WTC11 (cell line): ENCODE results near the gene TXNRD1. TPM values are rescaled to one million over a fixed set of nuclear protein-coding genes. Genes with fewer than 3 reads are reported as not detected.

Source experiments
- ATAC-seq: fragments of 200-7000 bp; cut with Tn5 transposase; 2 replicates; pipeline ENCODE4 v1.10.0; 2021; ENCODE audit warnings: mild to moderate bottlenecking, moderate library complexity
- CTCF ChIA-PET: fragments of 300-600 bp; sonication (Branson Sonifier 250); formaldehyde crosslinking; loops from one replicate; lab custom pipeline; 2021; ENCODE audit warnings: antibody characterized with exemption; lab: Charles Lee
- POLR2A ChIA-PET: fragments of 350-600 bp; sonication (Branson Sonifier 250); formaldehyde crosslinking; loops from one replicate; lab custom pipeline; 2021; ENCODE audit warnings: antibody characterized with exemption; lab: Charles Lee
- DNase-seq: peaks from one replicate; pipeline ENCODE4 v3.0.0; 2021; ENCODE audit warnings: low spot score
- H3K27ac Mint-ChIP-seq: 2 replicates; pipeline ENCODE4 v1.8.0; 2021; ENCODE audit warnings: mixed read lengths
- H3K27me3 Mint-ChIP-seq: 2 replicates; pipeline ENCODE4 v1.8.0; 2021; ENCODE audit warnings: low read depth, mild to moderate bottlenecking, moderate library complexity, mixed read lengths
- H3K36me3 Mint-ChIP-seq: 2 replicates; pipeline ENCODE4 v1.8.0; 2021; ENCODE audit warnings: mixed read lengths
- H3K4me1 Mint-ChIP-seq: 2 replicates; pipeline ENCODE4 v1.8.0; 2022; ENCODE audit warnings: mixed read lengths
- H3K4me3 Mint-ChIP-seq: 2 replicates; pipeline ENCODE4 v1.8.0; 2021; ENCODE audit warnings: mild to moderate bottlenecking, moderate library complexity, mixed read lengths
- H3K9me3 Mint-ChIP-seq: 2 replicates; pipeline ENCODE4 v1.8.0; 2021; ENCODE audit warnings: mixed read lengths
- ARID4B ChIP-seq: sonication (generic); formaldehyde crosslinking; IDR thresholded peaks from 2 replicates; pipeline ENCODE4 v1.8.0; 2023; ENCODE audit warnings: missing genetic modification reagents, mild to moderate bottlenecking, borderline replicate concordance
- CBFB ChIP-seq: sonication (generic); formaldehyde crosslinking; IDR thresholded peaks from 2 replicates; pipeline ENCODE4 v1.8.1; 2022; ENCODE audit warnings: mild to moderate bottlenecking, low read depth, missing genetic modification reagents
- CREM ChIP-seq: sonication (generic); formaldehyde crosslinking; IDR thresholded peaks from 2 replicates; pipeline ENCODE4 v1.8.1; 2022; ENCODE audit warnings: mild to moderate bottlenecking, missing genetic modification reagents, moderate library complexity
- E2F1 ChIP-seq: sonication (generic); formaldehyde crosslinking; IDR thresholded peaks from 2 replicates; pipeline ENCODE4 v1.8.0; 2022; ENCODE audit warnings: mild to moderate bottlenecking, missing genetic modification reagents
- ELF4 ChIP-seq: sonication (generic); formaldehyde crosslinking; IDR thresholded peaks from 2 replicates; pipeline ENCODE4 v1.8.1; 2022; ENCODE audit warnings: low read depth, mild to moderate bottlenecking, moderate library complexity, missing genetic modification reagents
- GABPB1 ChIP-seq: sonication (generic); formaldehyde crosslinking; IDR thresholded peaks from 2 replicates; pipeline ENCODE4 v1.8.1; 2023; ENCODE audit warnings: mild to moderate bottlenecking, missing genetic modification reagents
- GRHL2 ChIP-seq: fragments of 250-450 bp; sonication (Bioruptor Pico); IDR thresholded peaks from 2 replicates; pipeline ENCODE4 v1.8.0; 2022; ENCODE audit warnings: mild to moderate bottlenecking, moderate library complexity; ENCODE audit not compliant: insufficient replicate concordance, severe bottlenecking
- HMGA2 ChIP-seq: fragments of 250-450 bp; sonication (Bioruptor Pico); IDR thresholded peaks from 2 replicates; pipeline ENCODE4 v1.4.0; 2021; ENCODE audit warnings: mild to moderate bottlenecking, moderate library complexity
- HMGXB4 ChIP-seq: sonication (generic); formaldehyde crosslinking; IDR thresholded peaks from 2 replicates; pipeline ENCODE4 v1.8.1; 2023; ENCODE audit warnings: mild to moderate bottlenecking, moderate library complexity, missing genetic modification reagents
- IRF2 ChIP-seq: sonication (generic); formaldehyde crosslinking; IDR thresholded peaks from 2 replicates; pipeline ENCODE4 v1.8.0; 2022; ENCODE audit warnings: low read depth, missing genetic modification reagents, borderline replicate concordance
- NFYB ChIP-seq: sonication (generic); formaldehyde crosslinking; conservative IDR thresholded peaks from 2 replicates; pipeline ENCODE4 v1.8.0; 2022; ENCODE audit warnings: low read depth, missing genetic modification reagents
- NR1H2 ChIP-seq: sonication (generic); formaldehyde crosslinking; IDR thresholded peaks from 2 replicates; pipeline ENCODE4 v1.9.0; 2021; ENCODE audit warnings: mild to moderate bottlenecking, moderate library complexity, missing genetic modification reagents
- OVOL2 ChIP-seq: fragments of 250-450 bp; sonication (Bioruptor Pico); IDR thresholded peaks from 2 replicates; pipeline ENCODE4 v1.9.0; 2021; ENCODE audit warnings: mild to moderate bottlenecking, borderline replicate concordance
- RELA ChIP-seq: sonication (generic); formaldehyde crosslinking; IDR thresholded peaks from 2 replicates; pipeline ENCODE4 v1.8.1; 2022; ENCODE audit warnings: missing genetic modification reagents, mild to moderate bottlenecking, borderline replicate concordance
- SOX15 ChIP-seq: fragments of 250-450 bp; sonication (Bioruptor Pico); IDR thresholded peaks from 2 replicates; pipeline ENCODE4 v1.9.0; 2021; ENCODE audit warnings: mild to moderate bottlenecking
- SP1 ChIP-seq: sonication (generic); formaldehyde crosslinking; conservative IDR thresholded peaks from 2 replicates; pipeline ENCODE4 v1.8.1; 2022; ENCODE audit warnings: missing genetic modification reagents
- USF2 ChIP-seq: sonication (generic); formaldehyde crosslinking; IDR thresholded peaks from 2 replicates; pipeline ENCODE4 v1.8.1; 2023; ENCODE audit warnings: mild to moderate bottlenecking, missing genetic modification reagents, moderate library complexity
- ZBTB43 ChIP-seq: sonication (generic); formaldehyde crosslinking; IDR thresholded peaks from 2 replicates; pipeline ENCODE4 v1.8.1; 2023; ENCODE audit warnings: mild to moderate bottlenecking, missing genetic modification reagents
- ZNF232 ChIP-seq: sonication (generic); formaldehyde crosslinking; IDR thresholded peaks from 2 replicates; pipeline ENCODE4 v1.8.0; 2022; ENCODE audit warnings: mild to moderate bottlenecking, missing genetic modification reagents
- ZNF317 ChIP-seq: sonication (generic); formaldehyde crosslinking; IDR thresholded peaks from 2 replicates; pipeline ENCODE4 v1.8.1; 2023; ENCODE audit warnings: low read depth, mild to moderate bottlenecking, moderate library complexity, missing genetic modification reagents, borderline replicate concordance
- ZNF396 ChIP-seq: fragments of 250-450 bp; sonication (Bioruptor Pico); IDR thresholded peaks from 2 replicates; pipeline ENCODE4 v1.8.0; 2021; ENCODE audit warnings: mild to moderate bottlenecking, moderate library complexity, borderline replicate concordance
- ZNF532 ChIP-seq: fragments of 250-450 bp; sonication (Bioruptor Pico); IDR thresholded peaks from 2 replicates; pipeline ENCODE4 v1.9.0; 2021; ENCODE audit warnings: mild to moderate bottlenecking, borderline replicate concordance
- ZNF671 ChIP-seq: fragments of 250-450 bp; sonication (Bioruptor Pico); IDR thresholded peaks from 2 replicates; pipeline ENCODE4 v1.8.0; 2021; ENCODE audit warnings: mild to moderate bottlenecking
- total RNA-seq: library from RNA; stranded (reverse); gene quantifications from 3 replicates; pipeline ENCODE4 v1.2.3, GENCODE V29; 2021

TXNRD1 gene
- total RNA-seq, 1 experiment from 2014 or later = 113 TPM

GRCh38 chr12:104180374-104180773 lies 35.2 kb upstream of the TXNRD1 start:
- no peak overlapping the region for H3K27ac Mint-ChIP-seq
- no peak overlapping the region for H3K4me3 Mint-ChIP-seq
- DNase-seq (no peak), ATAC-seq (no peak)
- TF ChIP-seq ELF4 (CRISPR knock-in tag) (no peak), RELA (CRISPR knock-in tag) (no peak), CBFB (CRISPR knock-in tag) (no peak), GRHL2 (CRISPR knock-in tag) (no peak), ZBTB43 (no peak), CREM (CRISPR knock-in tag) (no peak), SOX15 (CRISPR knock-in tag) (no peak)
- H3K36me3 Mint-ChIP-seq = peaks cover 15% of the 10 kb centered on the region
- ChIA-PET CTCF (no interaction called here), POLR2A (no interaction called here)
- H3K4me1 Mint-ChIP-seq = no peaks in the 10 kb centered on the region
- H3K27me3 Mint-ChIP-seq = no peaks in the 10 kb centered on the region; the same call in 1 of the 2 replicates
- H3K9me3 Mint-ChIP-seq = peaks cover 25% of the 10 kb centered on the region

- Mint-ChIP-seq H3K9me3 (peaks cover 25% of the 10 kb centered on the region), H3K4me1 (no peaks in the 10 kb centered on the region), H3K36me3 (peaks cover 15% of the 10 kb centered on the region), H3K4me3 (no peak overlapping the region), H3K27ac (no peak overlapping the region), H3K27me3 (no peaks in the 10 kb centered on the region; the same call in 1 of the 2 replicates)
- no peak for TF ChIP-seq OVOL2
- no peak for TF ChIP-seq ZNF396 (CRISPR knock-in tag)
- no peak for TF ChIP-seq ARID4B
- no peak for TF ChIP-seq GABPB1 (CRISPR knock-in tag)
- TF ChIP-seq ZNF317 = no peak
- TF ChIP-seq ZNF671 (CRISPR knock-in tag) = no peak
- TF ChIP-seq IRF2 (CRISPR knock-in tag) = no peak
- no peak for TF ChIP-seq NFYB (CRISPR knock-in tag)
- no peak for TF ChIP-seq USF2 (CRISPR knock-in tag)
- no peak for TF ChIP-seq RELA (CRISPR knock-in tag)
- no peak for TF ChIP-seq ZNF532
- no peak for TF ChIP-seq E2F1
- TF ChIP-seq HMGA2 (CRISPR knock-in tag) = no peak
- no peak for TF ChIP-seq ZNF232 (CRISPR knock-in tag)
- no peak for TF ChIP-seq SP1 (CRISPR knock-in tag)
- TF ChIP-seq NR1H2 (CRISPR knock-in tag) = no peak
- TF ChIP-seq HMGXB4 (CRISPR knock-in tag) = no peak
- CTCF ChIA-PET = no interaction called here
- ATAC-seq = no peak
- no peak for DNase-seq
- POLR2A ChIA-PET = no interaction called here
Observed at GRCh38 chr12:104181313-104181712, 34.3 kb upstream of the TXNRD1 start.
